Activated naive CD8-positive, alpha-beta T cell (primary cell): ENCODE measurements around the gene NCF4.

Source experiments
- H3K27ac Mint-ChIP-seq: one replicate; pipeline ENCODE4 v1.8.0; 2021; ENCODE audit warnings: mixed read lengths
- H3K27me3 Mint-ChIP-seq: one replicate; pipeline ENCODE4 v1.8.0; 2021; ENCODE audit warnings: mixed read lengths
- H3K36me3 Mint-ChIP-seq: one replicate; pipeline ENCODE4 v1.8.0; 2021; ENCODE audit warnings: mixed read lengths
- H3K4me1 Mint-ChIP-seq: one replicate; pipeline ENCODE4 v1.8.0; 2021; ENCODE audit warnings: low read depth, mixed read lengths
- H3K4me3 Mint-ChIP-seq: one replicate; pipeline ENCODE4 v1.8.0; 2021; ENCODE audit warnings: mild to moderate bottlenecking, mixed read lengths
- H3K9me3 Mint-ChIP-seq: one replicate; pipeline ENCODE4 v1.8.0; 2021; ENCODE audit warnings: low read depth, mixed read lengths

The NCF4 gene

GRCh38 chr22:36910461-36910860, 49.7 kb downstream of the NCF4 start:
- Mint-ChIP-seq H3K36me3 (no peaks in the 10 kb centered on the region), H3K27ac (no peak overlapping the region), H3K4me3 (no peak overlapping the region), H3K4me1 (no peaks in the 10 kb centered on the region), H3K27me3 (peaks cover 10% of the 10 kb centered on the region), H3K9me3 (no peaks in the 10 kb centered on the region)

GRCh38 chr22:36911887-36912661, 51.3 kb downstream of the NCF4 start:
- H3K4me1 Mint-ChIP-seq, result no peaks in the 10 kb centered on the region
- H3K4me3 Mint-ChIP-seq, result no peak overlapping the region
- H3K27ac Mint-ChIP-seq, result no peak overlapping the region
- H3K27me3 Mint-ChIP-seq, result peaks cover 10% of the 10 kb centered on the region
- no peaks in the 10 kb centered on the region for H3K9me3 Mint-ChIP-seq
- H3K36me3 Mint-ChIP-seq, result no peaks in the 10 kb centered on the region

DNA sequence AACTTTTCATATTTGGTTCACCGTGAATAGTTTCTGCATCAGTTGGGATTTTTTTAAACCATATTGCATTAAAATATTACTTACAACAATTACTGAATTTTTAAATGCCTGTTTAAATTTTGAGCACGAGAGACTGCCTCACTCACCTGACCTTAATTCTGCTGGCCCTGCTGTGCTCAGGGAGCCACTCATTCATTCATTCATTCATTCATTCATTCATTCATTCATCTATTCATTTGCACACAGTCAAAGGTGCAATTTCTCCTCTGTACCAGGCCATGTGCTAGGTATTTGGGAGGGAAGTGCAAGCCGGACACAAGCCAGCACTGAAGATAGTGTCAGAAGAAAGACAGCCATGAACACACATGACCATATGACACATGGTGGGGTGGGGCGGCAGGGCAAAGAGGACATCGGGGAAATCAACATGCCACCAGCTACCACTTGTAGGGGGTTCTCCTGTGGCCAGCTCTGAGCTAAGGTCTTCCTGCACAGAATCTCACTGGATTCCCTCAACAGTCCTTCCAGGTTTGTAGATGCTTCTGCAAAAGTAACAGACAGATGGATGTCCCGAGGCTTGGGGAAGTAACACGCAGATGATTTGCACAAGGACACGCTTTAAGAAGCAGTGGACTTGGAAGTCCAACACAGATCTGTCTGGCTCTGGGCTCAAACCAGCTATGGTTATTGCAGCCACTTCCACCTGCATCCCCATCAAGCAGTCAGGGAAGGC, 52.1 kb downstream of the NCF4 start:
- no peaks in the 10 kb centered on the region for H3K4me1 Mint-ChIP-seq
- H3K27ac Mint-ChIP-seq, result no peak overlapping the region

DNA sequence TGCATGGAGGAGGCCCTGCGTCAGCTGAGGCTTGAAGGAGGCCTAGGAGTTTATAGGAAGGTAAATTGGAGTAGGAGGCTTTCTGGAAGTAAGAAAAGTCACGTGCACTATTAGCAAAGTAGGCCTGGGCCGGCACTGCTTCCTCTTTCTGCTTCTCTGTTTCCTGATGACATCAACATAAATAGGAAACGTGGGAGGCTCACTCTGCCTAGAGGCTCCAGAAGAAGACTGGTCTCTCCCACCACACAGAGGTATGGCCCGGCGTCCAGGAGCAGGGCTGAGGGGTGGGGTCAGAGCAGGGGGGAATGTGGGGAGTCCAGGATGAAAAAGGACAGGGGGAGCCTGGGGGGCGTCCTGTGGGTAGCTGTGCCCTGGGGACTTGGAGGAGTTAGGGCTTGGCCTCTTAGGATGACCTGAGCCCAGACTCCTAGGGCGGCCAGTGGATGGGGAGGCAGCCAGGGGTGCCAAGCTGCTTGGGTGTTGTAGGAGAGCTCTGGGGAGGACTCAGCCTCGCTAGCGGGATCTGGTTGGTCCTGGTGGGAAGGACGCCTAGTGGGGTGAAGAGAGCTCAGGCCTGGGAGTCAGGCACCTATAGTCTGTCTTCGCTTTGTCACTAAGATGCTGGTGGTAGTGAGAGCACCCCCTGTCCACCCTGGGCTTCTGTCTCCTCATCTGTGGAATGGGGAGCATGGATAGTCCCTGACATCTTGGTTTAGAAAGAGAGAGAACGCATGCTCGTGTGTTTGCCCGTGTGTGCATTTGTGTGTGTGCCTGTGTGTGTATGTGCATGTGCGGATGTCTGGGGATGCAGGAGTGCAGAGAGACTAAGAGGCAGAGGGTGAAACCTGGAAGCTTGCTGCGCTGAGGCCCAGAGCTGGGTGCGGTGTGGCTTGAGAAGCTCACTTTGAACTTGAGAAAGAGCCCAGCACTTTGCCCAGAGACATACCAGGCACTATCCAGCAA, 52.9 kb downstream of the NCF4 start, which contains the start of gene CSF2RB:
Gene CSF2RB, plus strand, starts transcription at position 202 of the 963 bp plus-strand sequence. CDS start 8,580 bp downstream, outside the sequence.
- H3K4me3 Mint-ChIP-seq, result no peak within 1 kb of the TSS
- H3K27ac Mint-ChIP-seq, result no peak within 1 kb of the TSS
- no peaks in the 10 kb centered on the region for H3K36me3 Mint-ChIP-seq
- peaks cover 8% of the 10 kb centered on the region for H3K27me3 Mint-ChIP-seq
- no peaks in the 10 kb centered on the region for H3K4me1 Mint-ChIP-seq
- no peaks in the 10 kb centered on the region for H3K9me3 Mint-ChIP-seq

More for the DNA sequence above, 52.1 kb downstream of the NCF4 start:
- H3K9me3 Mint-ChIP-seq, result no peaks in the 10 kb centered on the region
- H3K4me3 Mint-ChIP-seq, result no peak overlapping the region
- no peaks in the 10 kb centered on the region for H3K36me3 Mint-ChIP-seq
- H3K27me3 Mint-ChIP-seq, result peaks cover 8% of the 10 kb centered on the region

DNA sequence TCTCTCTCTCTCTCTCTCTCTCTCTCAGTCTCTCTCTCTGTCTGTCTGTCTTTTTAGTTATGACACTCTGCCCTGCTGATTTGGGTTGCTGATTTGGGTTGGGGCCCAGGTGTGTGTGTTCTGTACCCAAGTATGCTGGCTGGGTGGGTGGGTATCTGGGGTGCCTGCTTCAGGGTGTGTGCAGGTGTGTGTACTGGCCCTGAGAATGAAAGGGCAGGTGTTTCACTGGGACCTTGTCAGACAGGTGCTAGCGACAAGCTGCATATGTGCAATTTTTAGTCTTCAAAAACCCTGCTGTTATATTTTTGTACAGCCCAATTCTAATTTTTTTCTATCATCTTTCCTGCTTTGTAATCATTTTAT, 53.6 kb downstream of the NCF4 start:
- Mint-ChIP-seq H3K36me3 (no peaks in the 10 kb centered on the region), H3K27me3 (peaks cover 8% of the 10 kb centered on the region), H3K4me1 (no peaks in the 10 kb centered on the region), H3K4me3 (no peak overlapping the region), H3K9me3 (no peaks in the 10 kb centered on the region), H3K27ac (no peak overlapping the region)

- no peaks in the 10 kb centered on the region for H3K4me1 Mint-ChIP-seq
- no peaks in the 10 kb centered on the region for H3K9me3 Mint-ChIP-seq
- H3K27me3 Mint-ChIP-seq, result peaks cover 7% of the 10 kb centered on the region
- H3K4me3 Mint-ChIP-seq, result no peak overlapping the region
- H3K36me3 Mint-ChIP-seq, result no peaks in the 10 kb centered on the region
- no peak overlapping the region for H3K27ac Mint-ChIP-seq
These were observed 55.2 kb downstream of the NCF4 start for GRCh38 chr22:36916034-36916433.

- H3K9me3 Mint-ChIP-seq, result no peaks in the 10 kb centered on the region
- H3K4me1 Mint-ChIP-seq, result no peaks in the 10 kb centered on the region
- H3K27ac Mint-ChIP-seq, result no peak overlapping the region
- H3K36me3 Mint-ChIP-seq, result no peaks in the 10 kb centered on the region
- peaks cover 4% of the 10 kb centered on the region for H3K27me3 Mint-ChIP-seq
- H3K4me3 Mint-ChIP-seq, result no peak overlapping the region
These were observed 57.9 kb downstream of the NCF4 start for GRCh38 chr22:36918586-36919284.

DNA sequence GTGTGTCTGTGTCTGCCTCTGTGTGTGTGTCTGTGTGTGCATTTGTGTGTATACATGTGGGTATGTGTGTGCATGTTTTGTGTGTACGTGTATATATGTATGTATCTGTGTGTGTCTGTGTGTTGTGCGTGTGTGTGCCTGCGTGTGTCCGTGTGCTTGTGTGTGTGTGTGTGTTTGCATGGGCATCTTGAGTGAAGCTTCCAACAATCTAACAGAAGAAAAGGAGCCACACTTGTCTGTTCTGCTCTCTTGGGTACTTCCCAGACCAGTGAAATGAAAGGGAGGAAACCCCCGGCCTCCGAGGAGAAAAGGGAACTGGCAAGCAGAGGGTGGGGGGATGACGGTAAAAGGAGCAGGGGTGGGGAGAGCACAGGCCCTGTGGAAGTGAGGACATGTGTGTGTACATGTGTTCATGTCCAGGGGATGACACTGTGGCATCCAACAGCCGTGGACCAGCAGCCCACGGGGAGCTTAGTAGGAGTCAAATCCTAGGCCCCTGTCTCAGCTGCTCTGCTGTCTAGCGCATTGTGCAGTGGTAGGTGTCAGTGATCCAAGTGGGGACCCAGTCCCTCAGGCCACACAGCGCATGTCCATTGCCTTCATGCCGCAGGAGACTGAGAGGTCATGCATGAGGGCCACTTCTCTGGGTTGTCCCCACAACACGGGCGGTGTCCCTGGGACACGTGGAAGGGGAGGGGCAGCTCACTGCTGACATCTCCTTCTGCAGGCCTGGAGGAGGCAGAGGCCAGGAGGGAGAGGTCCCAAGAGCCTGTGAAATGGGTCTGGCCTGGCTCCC, 60.7 kb downstream of the NCF4 start:
- peaks cover 8% of the 10 kb centered on the region for H3K27me3 Mint-ChIP-seq
- no peak overlapping the region for H3K27ac Mint-ChIP-seq
- H3K36me3 Mint-ChIP-seq, result no peaks in the 10 kb centered on the region
- H3K4me1 Mint-ChIP-seq, result no peaks in the 10 kb centered on the region
- H3K9me3 Mint-ChIP-seq, result no peaks in the 10 kb centered on the region
- no peak overlapping the region for H3K4me3 Mint-ChIP-seq

- Mint-ChIP-seq H3K36me3 (no peaks in the 10 kb centered on the region), H3K27me3 (peaks cover 8% of the 10 kb centered on the region), H3K9me3 (no peaks in the 10 kb centered on the region), H3K27ac (no peak overlapping the region), H3K4me1 (no peaks in the 10 kb centered on the region), H3K4me3 (no peak overlapping the region)
These were observed 61.4 kb downstream of the NCF4 start for GRCh38 chr22:36922105-36922608.

GRCh38 chr22:36922711-36923110, 61.9 kb downstream of the NCF4 start:
- Mint-ChIP-seq H3K36me3 (no peaks in the 10 kb centered on the region), H3K4me1 (no peaks in the 10 kb centered on the region), H3K27me3 (peaks cover 8% of the 10 kb centered on the region), H3K4me3 (no peak overlapping the region), H3K27ac (no peak overlapping the region), H3K9me3 (no peaks in the 10 kb centered on the region)

GRCh38 chr22:36923131-36923788, 62.5 kb downstream of the NCF4 start:
- no peak overlapping the region for H3K27ac Mint-ChIP-seq

DNA sequence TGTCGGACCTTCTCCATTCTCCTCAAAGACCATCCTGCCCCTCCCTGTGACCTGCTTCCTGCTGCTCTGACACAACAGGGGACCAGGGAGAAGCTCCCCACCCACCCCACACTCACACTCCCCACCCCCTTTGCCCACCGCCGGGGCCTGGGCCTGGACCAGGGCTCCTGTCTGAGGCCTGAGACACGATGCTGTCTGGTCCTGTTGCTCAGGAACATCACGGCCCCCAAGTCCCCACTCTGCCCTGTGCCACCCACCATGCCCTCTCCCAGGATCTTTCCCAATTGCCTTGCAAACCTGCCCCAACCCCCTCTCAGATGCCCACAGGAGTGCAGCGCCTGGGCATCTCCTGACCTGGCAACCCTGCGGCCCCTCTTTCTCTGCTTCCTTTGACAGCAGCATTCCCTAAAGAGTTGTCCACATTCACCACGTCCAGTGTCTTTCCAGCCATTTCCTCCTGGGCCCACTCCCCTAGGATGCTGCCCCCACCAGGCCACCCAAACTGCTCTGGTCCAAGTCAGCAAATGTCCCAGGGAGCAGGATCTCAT, 63.4 kb downstream of the NCF4 start:
- H3K4me1 Mint-ChIP-seq, result no peaks in the 10 kb centered on the region
- H3K36me3 Mint-ChIP-seq, result no peaks in the 10 kb centered on the region
- H3K9me3 Mint-ChIP-seq, result no peaks in the 10 kb centered on the region
- H3K27ac Mint-ChIP-seq, result no peak overlapping the region
- no peak overlapping the region for H3K4me3 Mint-ChIP-seq
- H3K27me3 Mint-ChIP-seq, result peaks cover 6% of the 10 kb centered on the region

More at GRCh38 chr22:36923131-36923788, 62.5 kb downstream of the NCF4 start:
- Mint-ChIP-seq H3K36me3 (no peaks in the 10 kb centered on the region), H3K4me1 (no peaks in the 10 kb centered on the region), H3K27me3 (peaks cover 6% of the 10 kb centered on the region), H3K9me3 (no peaks in the 10 kb centered on the region), H3K4me3 (no peak overlapping the region)
